Measurements from ENCODE around the gene JAK2.
A peak's percentile ranks its signal among the peaks of the same experiment; 100 is the strongest.
"Not testable (repeated sequence)": the region's sequence is repeated elsewhere in the genome, so short reads cannot be mapped to it uniquely, and the experiment has no call there.

JAK2 gene

DNA sequence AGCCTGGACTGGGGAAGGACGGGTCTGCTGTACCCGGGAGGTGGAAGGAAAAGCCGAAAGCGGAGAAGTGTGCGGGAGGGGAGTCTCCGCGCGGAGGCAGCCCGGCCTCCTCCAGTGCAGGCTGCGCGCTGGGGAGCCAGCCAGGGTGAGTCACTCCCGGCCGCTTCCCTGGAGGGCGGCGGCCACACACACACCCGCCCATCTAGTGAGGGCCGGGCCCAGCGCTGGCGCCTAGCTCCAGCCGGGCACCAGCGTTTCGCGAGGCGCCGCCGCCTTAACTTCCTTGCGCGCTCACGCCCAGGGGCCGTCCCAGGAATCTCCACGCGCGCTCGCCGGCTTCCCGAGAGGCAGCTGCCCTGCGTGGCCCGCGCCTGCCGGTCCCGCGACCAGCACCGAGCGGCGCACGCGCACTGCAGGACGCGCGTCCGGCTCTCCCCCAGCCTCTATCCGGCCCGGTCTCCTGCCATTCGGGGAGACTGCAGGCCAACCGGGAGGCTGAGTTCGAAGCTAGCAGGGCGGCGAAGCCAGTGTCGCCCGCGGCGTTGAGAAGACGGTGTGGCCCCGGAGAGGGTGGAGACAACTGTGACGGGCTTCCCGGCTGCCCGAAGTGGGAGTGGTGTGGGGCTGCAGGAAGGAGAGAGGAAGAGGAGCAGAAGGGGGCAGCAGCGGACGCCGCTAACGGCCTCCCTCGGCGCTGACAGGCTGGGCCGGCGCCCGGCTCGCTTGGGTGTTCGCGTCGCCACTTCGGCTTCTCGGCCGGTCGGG, at the start of gene JAK2:
TSS of gene JAK2 (plus strand) at position 652 of the 765 bp plus-strand sequence. CDS start 36,716 bp downstream, outside the sequence.
- H3K27ac Mint-ChIP-seq = peak within 1 kb of the TSS; percentile 94

GRCh38 chr9:4936277-4936676, 48.8 kb upstream of the JAK2 start:
- H3K9me3 Mint-ChIP-seq = no peaks in the 10 kb centered on the region
- peak overlapping the region; percentile 87 for H3K27ac Mint-ChIP-seq
- no peak for DNase-seq
- H3K4me3 Mint-ChIP-seq = peak overlapping the region; percentile 35
- peaks cover 58% of the 10 kb centered on the region for H3K4me1 Mint-ChIP-seq (ENCODE audit: low read depth)
- H3K27me3 Mint-ChIP-seq = no peaks in the 10 kb centered on the region
- no peaks in the 10 kb centered on the region for H3K36me3 Mint-ChIP-seq (ENCODE audit: low read depth)

More for the DNA sequence above, at the start of gene JAK2:
- peak; percentile 90 for DNase-seq
- Mint-ChIP-seq H3K4me1 (ENCODE audit: low read depth) (peaks cover 58% of the 10 kb centered on the region), H3K36me3 (ENCODE audit: low read depth) (peaks cover 26% of the 10 kb centered on the region), H3K27me3 (no peaks in the 10 kb centered on the region), H3K4me3 (no peak within 1 kb of the TSS), H3K9me3 (no peaks in the 10 kb centered on the region)

GRCh38 chr9:4936823-4937222, 48.2 kb upstream of the JAK2 start:
- H3K9me3 Mint-ChIP-seq = no peaks in the 10 kb centered on the region
- peaks cover 60% of the 10 kb centered on the region for H3K4me1 Mint-ChIP-seq (ENCODE audit: low read depth)
- no peaks in the 10 kb centered on the region for H3K27me3 Mint-ChIP-seq
- no peaks in the 10 kb centered on the region for H3K36me3 Mint-ChIP-seq (ENCODE audit: low read depth)
- H3K27ac Mint-ChIP-seq = peak overlapping the region; percentile 95
- no peak for DNase-seq
- H3K4me3 Mint-ChIP-seq = peak overlapping the region; percentile 46

- DNase-seq = no peak
- Mint-ChIP-seq H3K27ac (peak overlapping the region; percentile 95), H3K4me1 (ENCODE audit: low read depth) (peaks cover 64% of the 10 kb centered on the region), H3K27me3 (no peaks in the 10 kb centered on the region), H3K36me3 (ENCODE audit: low read depth) (no peaks in the 10 kb centered on the region), H3K9me3 (no peaks in the 10 kb centered on the region), H3K4me3 (peak overlapping the region; percentile 46)
These were observed 47.6 kb upstream of the JAK2 start for GRCh38 chr9:4937446-4937845.

DNA sequence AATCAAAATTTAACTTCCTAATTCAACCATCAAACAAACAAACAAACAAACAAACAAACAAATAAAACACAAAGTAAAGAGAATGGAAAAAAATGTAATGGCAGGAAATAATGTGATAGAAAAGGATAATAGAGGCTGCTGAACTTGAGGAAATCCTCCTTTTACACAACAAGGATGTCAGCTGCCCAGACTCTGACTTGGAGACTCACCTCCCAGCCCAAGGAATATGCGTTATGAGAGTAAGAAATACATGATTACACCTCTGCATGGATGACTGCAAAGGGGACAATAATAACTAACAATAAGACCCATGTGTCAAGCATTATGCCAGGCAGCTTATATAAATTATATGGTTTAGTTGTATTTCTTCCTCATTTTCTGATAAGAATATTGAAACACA, 46.6 kb upstream of the JAK2 start:
- Mint-ChIP-seq H3K4me3 (no peak overlapping the region), H3K27me3 (no peaks in the 10 kb centered on the region), H3K9me3 (no peaks in the 10 kb centered on the region), H3K36me3 (ENCODE audit: low read depth) (no peaks in the 10 kb centered on the region), H3K27ac (peak overlapping the region; percentile 85), H3K4me1 (ENCODE audit: low read depth) (peaks cover 74% of the 10 kb centered on the region)
- DNase-seq = no peak

DNA sequence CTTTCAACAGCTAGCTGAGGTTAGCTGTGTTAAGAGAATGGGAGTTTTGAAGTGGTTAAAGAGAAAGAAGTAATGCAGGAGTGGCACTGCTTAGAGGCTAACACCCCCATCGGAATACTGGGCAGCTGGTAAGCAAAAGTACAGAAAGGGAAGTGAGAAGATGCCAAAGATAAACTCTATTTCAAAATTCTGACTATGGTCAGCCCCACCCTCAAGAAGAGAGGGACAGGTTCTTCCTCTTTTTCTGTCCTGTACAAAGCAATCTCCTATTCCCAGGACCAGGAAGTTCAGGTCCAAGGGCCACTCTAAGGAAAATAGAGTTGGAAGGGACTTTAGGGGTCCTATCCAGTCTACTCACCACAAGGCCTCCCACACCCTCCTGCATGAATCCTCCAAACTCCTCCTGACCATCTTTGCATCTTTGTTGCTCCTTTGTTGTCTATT, 45.9 kb upstream of the JAK2 start:
- no peaks in the 10 kb centered on the region for H3K9me3 Mint-ChIP-seq
- peak overlapping the region; percentile 85 for H3K27ac Mint-ChIP-seq
- no peaks in the 10 kb centered on the region for H3K36me3 Mint-ChIP-seq (ENCODE audit: low read depth)
- no peak for DNase-seq
- H3K27me3 Mint-ChIP-seq = no peaks in the 10 kb centered on the region
- H3K4me1 Mint-ChIP-seq (ENCODE audit: low read depth) = peaks cover 79% of the 10 kb centered on the region
- H3K4me3 Mint-ChIP-seq = no peak overlapping the region

DNA sequence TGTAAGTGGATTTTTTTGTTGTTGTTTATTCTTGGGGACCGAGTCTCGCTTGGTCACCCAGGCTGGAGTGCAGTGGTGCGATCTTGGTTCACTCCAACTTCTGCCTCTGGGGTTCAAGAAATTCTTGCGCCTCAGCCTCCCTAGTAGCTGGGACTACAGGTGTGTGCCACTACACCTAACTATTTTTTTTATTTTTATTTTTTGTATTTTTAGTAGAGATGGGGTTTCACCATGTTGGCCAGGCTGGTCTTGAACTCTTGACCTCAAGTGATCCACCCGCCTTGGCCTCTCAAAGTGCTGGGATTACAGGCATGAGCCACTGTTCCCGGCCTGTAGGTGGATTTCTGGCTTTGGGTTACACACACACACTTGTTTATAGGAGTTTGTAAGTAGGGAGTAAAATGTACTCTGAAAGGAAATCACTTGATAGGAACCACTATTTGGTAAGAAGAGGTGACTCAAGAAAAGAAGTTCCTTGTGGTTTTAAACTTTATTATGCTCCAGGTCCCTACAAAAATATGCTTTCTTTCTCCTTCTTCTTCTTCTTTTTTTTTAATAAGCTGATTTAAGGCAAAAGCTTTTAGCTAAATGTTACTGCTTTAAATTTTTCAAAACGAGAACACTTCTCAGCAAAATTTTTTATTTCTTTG, 42.9 kb upstream of the JAK2 start:
- not testable (repeated sequence) for H3K4me3 Mint-ChIP-seq; H3K27me3 Mint-ChIP-seq; H3K36me3 Mint-ChIP-seq (ENCODE audit: low read depth); H3K9me3 Mint-ChIP-seq
- Mint-ChIP-seq H3K27ac (peak overlapping the region; percentile 81), H3K4me1 (ENCODE audit: low read depth) (peaks cover 73% of the 10 kb centered on the region)
- DNase-seq = peak; percentile 43

DNA sequence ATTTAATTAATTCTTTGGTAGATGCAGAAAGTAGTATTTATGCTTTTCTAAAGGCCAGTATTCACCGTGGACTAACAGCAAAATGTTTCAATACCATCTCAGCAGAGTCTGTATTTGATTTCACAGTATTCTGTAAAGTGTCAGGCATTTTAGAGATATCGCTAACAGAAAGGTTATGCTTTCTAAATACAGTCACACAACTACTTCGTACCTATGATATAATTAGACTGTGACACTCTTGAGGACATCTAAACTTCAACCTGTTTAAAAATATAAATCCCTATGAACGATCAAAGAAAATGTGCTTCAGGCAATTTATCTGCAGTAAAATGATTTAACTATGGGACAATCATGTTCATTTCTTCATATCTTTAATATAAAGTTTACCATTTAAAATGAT, 41.7 kb upstream of the JAK2 start:
- Mint-ChIP-seq H3K4me1 (ENCODE audit: low read depth) (peaks cover 62% of the 10 kb centered on the region), H3K27me3 (no peaks in the 10 kb centered on the region), H3K36me3 (ENCODE audit: low read depth) (no peaks in the 10 kb centered on the region), H3K9me3 (peaks cover 3% of the 10 kb centered on the region), H3K4me3 (no peak overlapping the region), H3K27ac (no peak overlapping the region)
- DNase-seq = no peak

- H3K9me3 Mint-ChIP-seq; H3K36me3 Mint-ChIP-seq (ENCODE audit: low read depth); H3K27me3 Mint-ChIP-seq: not testable (repeated sequence)
- Mint-ChIP-seq H3K27ac (peak overlapping the region; percentile 94), H3K4me1 (ENCODE audit: low read depth) (peaks cover 49% of the 10 kb centered on the region), H3K4me3 (peak overlapping the region; percentile 35)
- peak; percentile 57 for DNase-seq
These were observed 40.5 kb upstream of the JAK2 start for GRCh38 chr9:4944431-4945211.

DNA sequence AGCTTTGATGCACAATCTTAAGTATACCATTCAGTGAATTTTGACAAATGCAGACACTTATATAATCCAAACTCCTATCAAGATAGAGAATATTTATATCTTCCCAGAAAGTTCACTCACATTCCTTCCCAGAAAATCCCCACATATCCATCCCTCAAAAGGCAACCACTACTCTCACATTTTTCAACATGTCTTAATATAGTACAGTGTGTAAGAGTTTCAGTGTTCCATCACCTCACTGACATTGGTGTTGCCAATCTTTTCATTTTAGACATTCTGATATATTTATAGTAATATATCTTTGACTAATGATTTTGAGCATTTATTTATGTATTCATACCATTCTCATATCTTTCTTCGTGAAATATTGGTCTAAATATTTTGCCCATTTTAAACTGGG, 38.1 kb upstream of the JAK2 start:
- Mint-ChIP-seq H3K4me3 (no peak overlapping the region), H3K27ac (no peak overlapping the region), H3K4me1 (ENCODE audit: low read depth) (peaks cover 32% of the 10 kb centered on the region), H3K27me3 (no peaks in the 10 kb centered on the region), H3K36me3 (ENCODE audit: low read depth) (no peaks in the 10 kb centered on the region), H3K9me3 (peaks cover 3% of the 10 kb centered on the region)
- no peak for DNase-seq

DNA sequence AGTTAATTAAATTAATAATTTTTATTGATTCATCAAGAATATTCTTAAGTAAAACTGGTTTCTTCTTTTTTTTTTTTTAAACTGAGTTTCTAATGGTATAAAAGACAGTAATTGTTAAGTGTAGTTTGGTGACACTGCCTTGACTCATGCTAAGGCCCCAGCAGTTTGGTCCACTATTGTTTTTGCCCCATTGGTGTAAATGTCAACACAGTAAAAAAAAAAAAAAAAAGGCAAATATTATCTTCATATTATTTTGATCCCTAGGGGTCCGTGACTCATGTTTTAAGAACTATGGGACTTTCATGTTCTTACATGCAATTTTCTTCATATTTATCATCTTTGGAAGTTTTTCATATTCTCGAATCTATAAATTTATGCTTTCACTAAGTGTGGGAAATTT, 29.2 kb upstream of the JAK2 start:
- Mint-ChIP-seq H3K4me1 (ENCODE audit: low read depth) (no peaks in the 10 kb centered on the region), H3K4me3 (no peak overlapping the region), H3K36me3 (ENCODE audit: low read depth) (no peaks in the 10 kb centered on the region), H3K9me3 (no peaks in the 10 kb centered on the region), H3K27ac (no peak overlapping the region), H3K27me3 (no peaks in the 10 kb centered on the region)
- no peak for DNase-seq

DNA sequence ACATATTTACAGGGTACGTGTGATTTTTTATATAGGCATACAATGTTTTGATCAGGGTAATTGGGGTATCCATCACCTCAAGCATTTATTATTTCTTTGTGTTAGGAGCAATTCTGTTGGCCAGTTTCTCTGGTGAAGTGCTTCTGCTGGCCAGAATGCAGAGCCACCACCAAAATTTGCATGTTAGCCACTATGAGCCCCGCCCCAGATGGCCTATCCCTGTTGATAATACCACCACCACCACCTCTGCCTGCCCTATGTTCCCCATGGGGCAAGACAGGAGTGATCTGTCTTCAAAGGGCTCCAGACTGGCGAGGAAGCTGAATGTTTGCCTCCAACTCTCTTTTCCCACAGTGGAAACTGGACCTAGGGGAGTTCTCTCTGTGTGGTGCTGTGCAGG, 26.0 kb upstream of the JAK2 start:
- Mint-ChIP-seq H3K4me1 (ENCODE audit: low read depth) (peaks cover 8% of the 10 kb centered on the region), H3K27me3 (no peaks in the 10 kb centered on the region), H3K9me3 (peaks cover under 1% of the 10 kb centered on the region), H3K36me3 (ENCODE audit: low read depth) (no peaks in the 10 kb centered on the region), H3K4me3 (no peak overlapping the region), H3K27ac (no peak overlapping the region)
- no peak for DNase-seq

- Mint-ChIP-seq H3K4me3 (no peak overlapping the region), H3K36me3 (ENCODE audit: low read depth) (no peaks in the 10 kb centered on the region), H3K27ac (no peak overlapping the region), H3K27me3 (no peaks in the 10 kb centered on the region), H3K4me1 (ENCODE audit: low read depth) (peaks cover 21% of the 10 kb centered on the region), H3K9me3 (peaks cover 5% of the 10 kb centered on the region)
- no peak for DNase-seq
These were observed 23.0 kb upstream of the JAK2 start for GRCh38 chr9:4962085-4962484.

- Mint-ChIP-seq H3K9me3 (peaks cover 5% of the 10 kb centered on the region), H3K4me3 (no peak overlapping the region), H3K4me1 (ENCODE audit: low read depth) (peaks cover 38% of the 10 kb centered on the region), H3K36me3 (ENCODE audit: low read depth) (no peaks in the 10 kb centered on the region), H3K27me3 (no peaks in the 10 kb centered on the region), H3K27ac (no peak overlapping the region)
- DNase-seq = no peak
These were observed 20.5 kb upstream of the JAK2 start for GRCh38 chr9:4964540-4964939.

Measured in activated T-cell treated with anti-CD3 and anti-CD28 coated beads, Interleukin-2, amount 50 U/mL, for 24 hours (primary cell).